GM19240 (cell line): ENCODE results near the gene DIAPH2.

Experiments used
- DNase-seq: peaks from one replicate; pipeline ENCODE4 v3.0.0; 2011; ENCODE audit warnings: low spot score; ENCODE audit not compliant: insufficient read length

The DIAPH2 gene

DNA sequence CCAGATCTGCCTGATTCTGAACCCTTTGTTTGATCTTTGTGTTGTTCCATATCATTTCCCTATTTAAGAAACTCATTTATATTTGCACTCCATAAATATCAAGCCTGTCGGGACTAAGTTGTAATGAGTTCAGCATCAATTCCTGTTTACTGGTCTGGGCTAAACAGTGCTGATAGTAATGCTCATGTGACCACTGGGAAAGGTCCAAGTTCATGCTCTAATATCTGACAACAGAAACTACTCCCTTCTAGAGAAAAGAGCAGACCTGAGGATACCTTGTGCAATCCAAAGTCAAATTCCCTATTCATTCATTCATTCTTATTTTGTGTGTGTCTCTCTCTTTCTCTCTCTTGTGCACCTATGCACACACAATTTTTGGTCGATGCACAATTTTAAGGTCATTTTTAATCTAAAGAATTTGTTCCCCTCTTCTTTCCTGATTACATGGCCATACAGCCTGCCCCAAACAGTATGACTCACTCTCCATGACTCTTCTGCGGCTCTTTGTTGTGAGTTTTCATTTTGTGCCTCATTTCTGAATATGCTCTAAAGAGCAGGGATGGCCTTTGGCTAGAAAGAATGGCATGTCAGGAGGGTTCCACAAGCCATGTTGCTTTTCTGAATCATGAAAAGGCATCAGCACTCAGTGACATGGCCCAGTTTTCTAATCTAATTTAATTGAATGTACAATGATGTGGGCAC lies 863.4 kb downstream of the DIAPH2 start:
- no peak for DNase-seq

DNA sequence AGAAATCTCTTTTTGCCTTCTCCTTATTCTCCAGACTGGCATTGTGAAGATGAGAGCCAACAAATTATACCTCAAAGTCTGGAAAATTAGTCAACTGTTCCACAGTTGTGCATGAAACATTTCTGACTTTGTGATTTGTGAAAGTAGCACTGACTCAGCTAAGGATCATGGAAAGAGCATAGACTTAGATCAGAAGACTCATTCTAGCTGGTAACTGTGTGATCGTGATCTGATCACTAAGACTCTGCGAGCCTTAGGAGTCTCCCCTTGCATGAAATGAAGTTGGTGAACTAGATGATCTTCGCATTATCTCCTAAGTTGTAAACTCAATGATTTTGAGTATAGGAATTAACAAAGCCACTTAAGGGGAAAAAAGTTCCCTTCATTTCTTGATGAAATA lies 867.2 kb downstream of the DIAPH2 start:
- DNase-seq, result no peak

DNA sequence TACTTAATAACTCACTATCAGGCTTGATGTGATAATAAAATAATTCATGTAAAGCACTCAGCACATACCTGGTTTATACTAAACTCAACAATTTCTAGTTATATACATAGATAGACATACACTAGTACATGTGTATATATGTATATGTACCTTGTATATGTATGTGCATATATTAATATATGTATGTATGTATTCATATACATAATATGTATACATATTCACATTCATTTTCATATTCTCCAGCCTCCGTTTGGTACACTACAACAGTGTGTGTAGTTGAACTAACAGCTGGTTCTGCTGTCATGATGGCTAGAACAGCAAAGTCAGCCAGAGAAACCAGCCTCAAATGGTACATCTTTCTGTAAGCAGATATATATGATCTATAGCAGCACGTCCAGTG lies 869.2 kb downstream of the DIAPH2 start:
- DNase-seq, result no peak

DNA sequence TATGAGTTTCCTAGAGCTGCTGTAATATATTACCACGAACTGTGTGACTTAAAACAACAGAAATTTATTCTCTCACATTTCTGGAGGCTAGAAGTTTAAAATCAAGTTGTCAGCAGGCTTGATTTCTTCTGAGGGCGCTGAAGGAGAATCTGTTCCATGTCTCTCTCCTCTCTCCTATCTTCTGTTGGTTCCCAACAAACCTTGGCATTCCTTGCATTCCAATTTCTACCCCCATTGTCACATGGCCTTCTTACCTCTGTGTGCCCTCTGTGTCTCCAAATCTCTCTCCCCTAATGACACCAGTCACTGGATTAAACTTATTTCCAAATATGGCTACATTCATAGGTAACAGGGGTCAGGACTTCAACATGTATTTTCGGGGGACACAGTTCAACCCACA lies 871.7 kb downstream of the DIAPH2 start:
- DNase-seq, result no peak

DNA sequence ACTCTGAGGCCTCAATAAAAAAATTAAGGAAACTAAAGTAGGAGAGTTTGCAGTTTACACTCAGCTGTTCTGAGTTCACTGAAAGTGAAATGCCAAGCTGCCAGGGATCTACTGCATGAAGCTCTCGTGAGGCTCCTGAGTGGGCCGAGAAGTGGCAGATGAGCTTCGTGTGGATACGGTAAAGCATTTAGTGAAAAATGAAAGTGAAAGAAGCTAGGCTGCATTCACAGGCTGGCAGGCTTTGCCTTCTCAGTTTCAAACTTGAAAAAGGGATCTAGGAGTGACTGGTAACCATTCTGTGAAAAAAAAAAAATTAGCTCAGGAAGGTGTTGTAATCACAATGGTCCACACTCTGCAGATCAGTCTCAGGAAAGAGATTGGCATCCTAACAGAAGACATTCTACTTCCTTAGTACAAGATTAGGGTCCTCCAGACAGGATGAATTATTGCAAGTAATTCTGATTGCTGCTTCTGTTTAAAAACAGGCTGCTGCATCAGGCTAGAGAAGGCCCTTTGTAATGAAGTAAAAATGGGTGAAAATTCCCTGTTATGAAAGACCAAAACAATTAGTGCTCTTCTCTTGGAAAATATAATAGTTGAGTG lies 879.0 kb downstream of the DIAPH2 start:
- peak; percentile 16 for DNase-seq

DNA sequence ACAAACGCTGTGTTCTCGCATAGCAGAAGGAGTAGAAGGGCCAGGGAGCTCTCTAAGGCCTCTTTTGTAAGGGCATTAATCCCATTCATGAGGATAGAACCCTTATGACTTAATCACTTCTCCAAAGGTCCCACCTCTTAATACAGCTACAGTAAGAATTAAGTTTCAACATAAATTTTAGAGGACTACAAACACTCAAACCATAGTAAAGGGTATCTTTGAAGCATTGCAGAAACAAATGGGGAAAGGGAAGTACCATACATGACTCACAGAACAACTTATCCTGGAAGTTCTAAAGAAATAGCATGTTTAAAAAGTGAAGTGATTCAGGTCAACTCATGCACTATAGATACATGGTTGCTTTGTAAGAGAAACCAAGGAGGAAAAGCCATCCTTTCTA lies 879.9 kb downstream of the DIAPH2 start:
- DNase-seq, result no peak

DNA sequence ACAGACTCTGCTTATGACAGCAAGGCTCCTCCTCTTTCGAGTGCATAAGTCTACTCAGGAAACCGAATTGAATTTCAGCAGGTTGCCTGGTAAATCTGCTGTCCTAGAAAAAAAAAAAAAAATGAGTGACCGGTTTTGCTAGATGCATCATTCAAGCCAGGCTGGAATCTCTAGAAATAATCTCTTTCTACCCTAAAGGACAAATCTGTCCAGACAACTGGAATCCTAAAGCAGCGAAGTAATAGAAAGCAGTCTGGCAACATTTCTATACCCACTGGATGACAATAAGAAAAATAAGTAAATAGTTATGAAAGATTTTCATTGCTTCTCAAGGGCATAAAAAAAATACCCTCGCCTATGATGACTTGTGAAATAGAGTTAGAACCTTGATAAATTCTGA lies 902.5 kb downstream of the DIAPH2 start:
- DNase-seq, result no peak

DNA sequence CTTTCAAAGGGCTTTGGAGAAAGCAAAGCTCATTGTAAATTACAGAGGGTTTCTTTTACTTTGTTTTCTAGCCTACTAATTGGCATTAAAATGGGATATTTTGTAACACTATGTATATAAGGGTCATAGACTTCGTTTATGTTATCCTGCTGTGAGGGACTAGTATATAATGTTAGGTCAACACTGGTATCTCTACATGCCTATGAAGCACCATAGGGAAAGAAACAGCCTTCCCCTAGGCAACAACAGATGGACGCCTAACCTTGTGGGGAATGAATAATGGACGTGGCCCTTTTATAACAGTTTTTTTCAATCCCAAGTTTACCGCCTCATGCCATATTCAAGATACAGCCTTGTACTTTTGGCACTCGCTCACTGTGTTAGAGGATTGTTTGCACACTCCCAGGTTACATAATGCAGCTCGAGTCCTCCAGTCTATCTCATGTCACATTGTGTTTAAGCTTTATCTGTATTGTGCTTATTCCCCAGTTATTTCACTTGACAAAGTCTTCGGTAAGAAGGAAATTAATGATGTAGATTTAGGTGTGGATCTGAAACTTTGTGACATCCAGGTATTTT lies 910.1 kb downstream of the DIAPH2 start:
- no peak for DNase-seq

DNA sequence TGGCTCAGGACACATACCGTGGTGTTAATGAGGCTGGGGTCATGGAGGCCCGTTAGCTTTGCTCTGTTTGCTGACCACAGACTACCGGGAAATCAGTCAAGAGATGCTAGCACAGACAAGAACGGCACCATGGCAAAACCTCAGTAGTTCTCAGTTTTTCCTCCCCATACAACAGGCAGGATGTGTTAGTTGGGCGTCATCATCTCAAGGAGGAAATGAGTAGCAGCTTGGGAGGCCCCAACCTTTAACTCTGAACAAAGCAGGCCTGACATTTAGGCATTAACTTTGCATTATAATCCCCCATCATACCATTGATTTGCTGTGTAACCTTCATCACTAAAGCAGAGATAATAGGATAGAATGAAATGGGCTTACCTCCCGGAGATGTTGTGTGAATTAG lies 913.3 kb downstream of the DIAPH2 start:
- no peak for DNase-seq

DNA sequence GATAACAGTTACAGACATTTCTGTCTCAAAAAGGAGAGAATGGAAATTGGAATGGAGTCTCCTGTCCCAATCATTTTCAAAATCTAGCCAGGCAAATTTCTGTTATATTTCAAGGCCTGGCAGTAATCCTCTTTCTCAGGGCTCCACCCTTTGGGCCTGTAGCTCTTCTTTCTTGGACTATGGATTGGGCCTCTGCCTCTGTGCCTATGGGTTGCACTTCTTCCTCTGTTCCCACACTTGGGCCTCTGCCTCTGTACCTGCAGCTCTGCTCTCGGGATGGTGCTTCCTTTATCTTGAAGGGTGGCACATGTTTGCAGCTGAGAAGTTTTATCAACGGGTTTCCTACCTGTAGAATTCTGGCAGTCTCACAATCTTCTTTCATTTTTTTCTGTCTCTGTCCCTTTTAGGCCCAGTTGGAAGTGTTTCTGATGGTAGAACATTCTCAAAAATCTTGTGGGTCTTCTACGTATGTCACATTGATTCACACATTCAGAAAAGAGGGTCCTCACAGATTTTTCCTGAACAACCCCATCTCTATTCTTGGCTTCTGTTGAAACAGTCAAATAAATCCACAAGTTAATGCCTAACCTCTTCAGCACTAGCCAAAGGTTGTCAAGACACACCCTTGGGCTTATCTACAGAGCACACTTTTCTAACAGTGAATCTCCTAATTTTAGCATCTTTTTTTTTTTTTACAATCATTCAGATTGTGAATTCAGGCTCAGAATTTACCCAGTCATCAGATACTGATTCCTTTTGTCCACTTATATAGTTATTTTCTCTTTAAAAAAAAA lies 918.0 kb downstream of the DIAPH2 start:
- DNase-seq, result no peak

DNA sequence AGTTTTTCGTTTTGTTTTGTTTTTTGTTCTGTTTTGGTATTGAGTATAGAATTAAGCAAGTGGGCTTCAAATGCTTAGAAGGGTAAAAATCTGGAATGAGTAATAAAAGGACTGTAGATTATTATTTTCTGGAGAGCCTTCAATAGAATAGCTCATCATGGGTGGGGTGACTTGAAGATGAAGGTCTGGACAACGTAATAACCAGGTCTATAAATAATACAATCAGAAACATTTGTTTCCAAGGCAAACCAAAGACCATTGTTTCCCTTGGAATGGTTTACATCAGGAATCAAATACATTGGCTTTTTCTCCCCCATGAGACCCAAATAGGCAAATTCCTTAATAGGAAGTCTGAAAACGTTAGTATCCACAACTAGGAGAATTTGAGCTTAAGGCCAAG lies 920.6 kb downstream of the DIAPH2 start:
- no peak for DNase-seq

DNA sequence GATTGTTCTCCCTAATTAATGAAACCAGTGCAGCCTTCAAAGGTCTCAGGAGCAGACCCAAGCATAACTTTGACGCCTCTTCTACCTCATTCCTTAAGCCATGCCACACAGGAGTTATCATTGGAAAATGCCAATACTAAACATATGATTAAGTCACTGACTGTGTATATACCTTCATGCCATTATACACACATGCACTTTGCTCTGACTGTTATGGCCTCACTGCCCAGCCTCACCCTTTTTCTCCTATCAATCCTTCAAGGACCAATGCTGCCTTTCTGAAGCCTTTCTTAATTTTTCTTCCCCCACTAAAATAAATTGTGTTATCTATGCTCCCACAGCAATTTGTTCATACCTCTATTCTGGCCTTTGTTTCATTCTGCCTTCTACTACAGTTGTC lies 924.7 kb downstream of the DIAPH2 start:
- no peak for DNase-seq

DNA sequence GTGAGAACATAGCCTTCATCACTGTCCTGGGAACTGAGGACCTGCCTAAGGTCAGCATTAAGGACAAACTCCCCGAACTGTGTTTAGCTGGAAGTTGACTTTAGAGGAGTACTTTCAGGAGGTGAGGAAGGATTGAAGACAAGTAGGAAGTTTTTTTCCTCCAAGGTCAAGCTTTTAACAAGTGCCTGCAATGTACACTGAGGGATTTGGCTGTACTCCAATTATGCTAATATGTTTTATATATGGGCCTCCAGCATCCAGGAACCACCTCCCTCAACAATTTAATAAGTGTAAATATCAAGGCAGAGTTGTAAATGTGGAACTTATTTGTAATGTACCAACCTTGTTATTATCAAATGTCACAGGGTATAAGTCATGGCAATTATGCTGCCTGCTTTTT lies 925.3 kb downstream of the DIAPH2 start:
- no peak for DNase-seq

DNA sequence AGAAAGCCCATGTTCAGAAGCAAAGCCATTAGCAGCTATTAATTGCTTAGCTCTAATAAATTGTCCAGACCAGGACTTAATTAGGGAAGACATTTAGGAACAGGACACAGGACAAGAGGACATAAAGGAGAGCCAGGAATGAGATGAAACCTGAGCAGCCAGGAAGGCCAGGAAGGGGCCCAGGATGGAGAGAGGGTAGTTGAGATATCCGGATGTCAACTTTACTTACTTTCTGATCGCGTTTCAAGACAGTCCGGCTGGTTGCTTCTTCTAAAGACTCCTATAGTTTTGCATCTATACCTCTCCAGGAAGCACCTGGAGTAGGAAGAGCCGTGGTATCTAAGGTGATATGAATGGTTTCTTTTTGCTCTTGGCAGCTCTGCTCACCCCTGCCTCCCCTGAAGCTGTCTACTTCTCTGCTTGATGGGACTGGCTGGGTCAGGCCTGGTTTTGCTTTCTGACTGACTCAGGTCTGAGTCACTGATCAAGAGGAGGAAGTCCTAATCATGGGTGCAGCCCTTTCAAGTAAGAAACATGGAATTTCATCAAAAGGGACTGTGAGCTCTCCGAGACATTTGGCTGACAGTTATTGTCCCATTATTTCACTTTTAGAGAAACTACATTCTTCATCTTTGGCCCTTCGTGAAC lies 932.4 kb downstream of the DIAPH2 start:
- no peak for DNase-seq

DNA sequence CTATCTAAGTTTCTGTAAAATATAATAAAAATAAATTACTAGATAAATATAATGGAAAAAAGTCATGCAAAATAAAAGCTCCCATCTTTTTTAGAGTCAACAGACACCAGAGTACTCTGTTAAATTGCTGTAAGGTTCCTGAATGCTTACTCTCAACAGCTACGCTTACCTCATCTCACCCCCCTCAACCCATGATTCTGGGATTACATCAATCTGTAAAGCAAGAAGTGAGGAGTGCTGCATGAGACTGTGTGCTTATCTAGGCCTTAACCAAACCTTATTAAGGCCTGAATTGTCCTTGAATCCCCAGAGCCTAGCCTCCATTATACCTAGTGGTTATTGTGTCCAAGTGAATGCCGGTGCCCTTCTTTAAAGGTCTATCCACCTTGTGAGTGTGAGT lies 934.9 kb downstream of the DIAPH2 start:
- DNase-seq, result no peak

DNA sequence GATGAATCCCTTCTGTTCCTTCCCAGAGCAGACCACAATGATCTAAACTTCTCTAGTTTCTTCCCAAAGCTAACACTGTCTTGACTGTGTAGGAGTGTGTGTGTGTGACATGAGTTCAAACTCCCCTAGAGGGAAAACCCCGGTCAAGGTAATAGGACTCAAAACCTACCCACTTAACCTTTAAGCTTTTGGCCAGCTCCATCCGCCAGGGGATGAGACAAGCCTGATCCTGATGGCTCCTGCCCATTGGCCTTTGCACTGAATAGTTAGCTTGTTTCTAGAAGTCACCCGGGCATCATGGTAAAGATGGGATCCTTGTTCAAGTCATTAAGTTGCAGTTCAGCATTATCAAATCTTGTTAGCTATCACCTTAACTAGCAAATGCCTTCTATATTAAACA lies 937.5 kb downstream of the DIAPH2 start:
- DNase-seq, result no peak

DNA sequence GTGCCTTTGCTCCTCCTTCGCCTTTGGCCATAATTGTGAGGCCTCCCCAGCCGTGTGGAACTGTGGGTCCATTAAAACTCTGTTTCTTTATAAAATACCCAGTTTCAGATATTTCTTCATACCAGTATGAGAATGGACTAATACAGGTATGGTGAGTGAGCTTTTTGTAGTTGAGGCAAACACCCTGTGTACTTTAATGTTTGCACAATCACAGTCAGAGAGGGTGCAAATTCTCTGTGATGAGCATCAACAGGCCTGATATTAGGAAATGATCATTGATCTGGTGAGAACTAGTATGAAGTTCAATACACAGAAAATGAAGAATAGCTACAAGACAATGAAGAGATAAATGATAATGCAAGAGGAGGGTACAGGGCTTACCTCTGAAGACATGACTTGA lies 943.7 kb downstream of the DIAPH2 start:
- DNase-seq, result no peak

DNA sequence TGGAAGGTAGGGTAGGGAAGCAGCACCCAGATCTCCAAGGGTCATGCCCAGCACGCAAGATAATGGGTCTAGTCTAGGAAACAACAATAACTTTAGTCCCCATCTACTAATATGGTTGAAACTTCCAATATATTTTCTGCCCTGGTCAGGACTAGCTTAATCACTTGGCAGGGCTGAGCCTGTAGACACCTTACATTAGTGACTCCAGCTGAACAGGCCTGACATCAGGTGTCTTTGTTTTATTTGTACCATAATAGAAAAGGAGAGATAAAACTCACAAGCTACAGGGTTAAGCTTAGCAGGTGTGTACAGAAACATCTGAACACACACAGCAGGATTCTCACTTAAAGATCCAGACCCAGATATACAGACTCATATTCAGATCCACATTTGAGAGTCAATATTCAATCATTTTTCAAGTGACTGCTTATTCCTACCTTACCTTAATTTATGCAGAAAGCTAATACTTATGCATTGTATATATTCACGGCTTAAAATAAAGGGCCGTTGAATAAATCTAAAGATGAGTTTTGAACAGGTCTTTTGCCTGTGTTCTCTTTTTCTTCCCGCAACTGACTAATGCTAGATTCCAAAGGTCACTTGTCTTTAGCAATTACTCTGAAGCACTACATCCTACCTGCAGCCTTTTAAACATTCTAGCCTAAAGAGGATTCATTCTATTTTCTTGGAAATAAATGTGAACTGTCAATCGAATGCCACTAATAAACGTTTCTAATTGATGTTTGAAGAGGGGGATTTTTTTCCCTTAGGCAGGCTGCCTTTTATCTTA lies 944.4 kb downstream of the DIAPH2 start:
- DNase-seq, result no peak

DNA sequence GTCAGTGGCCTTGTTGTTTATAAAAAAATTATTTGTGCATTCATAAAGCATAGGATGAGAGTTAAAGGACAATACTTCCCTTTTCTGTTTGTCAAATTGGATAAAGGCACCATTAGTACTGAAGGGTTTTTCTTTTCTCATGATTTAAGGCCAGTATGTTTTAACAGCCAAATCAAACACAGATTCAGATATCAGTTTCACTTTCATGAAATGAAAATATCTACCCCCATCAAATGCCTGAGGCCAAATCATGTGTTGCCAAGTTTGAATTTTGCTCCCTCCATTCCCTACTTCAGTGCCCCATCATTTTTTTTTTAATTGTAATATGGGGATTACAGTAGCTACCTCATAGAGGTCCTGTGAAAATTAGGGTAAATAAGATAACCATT lies 944.9 kb downstream of the DIAPH2 start:
- no peak for DNase-seq

DNA sequence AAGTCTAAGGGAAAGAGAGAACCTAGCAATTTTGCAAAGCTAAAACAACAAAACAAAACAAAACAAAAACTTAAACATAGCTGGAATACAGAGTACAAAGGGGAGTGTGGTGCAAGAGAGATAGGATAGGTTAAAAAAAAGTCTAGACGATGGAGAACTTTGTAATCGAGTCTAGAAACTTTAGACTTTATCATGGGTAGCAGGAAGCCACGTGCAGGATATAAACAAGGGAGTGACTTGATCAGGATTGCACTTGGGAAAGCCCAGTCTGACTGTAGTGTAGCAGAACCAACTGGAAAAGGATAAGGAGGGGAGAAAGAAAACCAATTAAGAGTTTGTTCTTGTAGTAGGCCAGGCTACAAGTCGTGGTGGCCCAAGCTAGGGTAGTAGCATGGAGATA lies 949.2 kb downstream of the DIAPH2 start:
- no peak for DNase-seq

DNA sequence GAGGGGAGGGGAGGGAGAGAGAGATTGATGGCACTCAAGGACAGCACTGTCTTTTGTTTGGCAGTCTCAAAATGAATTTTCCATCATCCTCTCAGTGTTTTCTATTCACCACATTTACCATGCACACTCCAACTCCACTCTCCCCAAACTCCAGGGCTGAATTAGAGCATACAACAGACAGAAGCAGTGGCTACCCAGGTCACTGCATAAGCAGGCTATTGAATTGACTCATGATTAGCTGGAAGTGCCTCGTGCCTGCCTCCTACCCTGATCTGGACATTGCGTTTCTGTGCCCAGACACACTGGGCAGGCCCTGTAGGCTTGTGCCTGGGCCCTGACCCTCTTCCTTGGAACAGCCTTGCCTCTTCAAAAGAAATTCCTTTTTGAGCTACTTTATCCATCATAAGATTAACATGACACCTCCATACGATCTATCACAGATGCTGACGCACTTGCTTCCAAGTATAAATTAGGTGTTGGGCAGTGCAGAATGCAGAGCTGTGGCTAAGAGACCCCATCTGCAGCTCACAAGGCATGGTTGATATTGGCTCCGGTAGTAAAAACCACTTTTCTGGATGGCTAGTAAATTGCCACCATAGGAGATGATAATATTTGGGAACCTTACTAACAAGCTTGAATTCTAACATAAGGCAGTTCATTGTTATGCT lies 952.0 kb downstream of the DIAPH2 start:
- DNase-seq, result no peak
